Mononuclear cell (primary cell): ENCODE data around the gene KCTD8. TPM values are rescaled to one million over a fixed set of nuclear protein-coding genes. Genes with fewer than 3 reads are reported as not detected.
"Not testable (repeated sequence)": the region's sequence is repeated elsewhere in the genome, so short reads cannot be mapped to it uniquely, and the experiment has no call there.

Experiments used
- H3K27me3 ChIP-seq: 2 replicates; pipeline ENCODE4 v1.6.0; 2011; ENCODE audit warnings: low read length, control low read depth; ENCODE audit not compliant: insufficient read depth
- H3K4me1 ChIP-seq: 2 replicates; pipeline ENCODE4 v1.5.1; 2011; ENCODE audit warnings: mild to moderate bottlenecking, low read length, control low read depth; ENCODE audit not compliant: insufficient read depth
- H3K4me3 ChIP-seq: 2 replicates; pipeline ENCODE4 v1.5.1; 2011; ENCODE audit warnings: mild to moderate bottlenecking, low read length, moderate library complexity
- H3K9me3 ChIP-seq: 2 replicates; pipeline ENCODE4 v1.5.1; 2011; ENCODE audit warnings: low read depth, mild to moderate bottlenecking, control low read depth, low read length
- total RNA-seq: library from RNA; depleted of rRNA; stranded (reverse); fragments of >200 nt; gene quantifications from one replicate; pipeline ENCODE4 v1.2.3, GENCODE V29; 2012

KCTD8 gene
- total RNA-seq, 1 donor = not detected

GRCh38 chr4:44235897-44236296, 212.7 kb downstream of the KCTD8 start:
- no peak overlapping the region for H3K4me3 ChIP-seq
- H3K9me3 ChIP-seq = no peaks in the 10 kb centered on the region
- H3K27me3 ChIP-seq = no peaks in the 10 kb centered on the region
- no peaks in the 10 kb centered on the region for H3K4me1 ChIP-seq

- no peaks in the 10 kb centered on the region for H3K4me1 ChIP-seq
- no peaks in the 10 kb centered on the region for H3K27me3 ChIP-seq
- no peak overlapping the region for H3K4me3 ChIP-seq
- H3K9me3 ChIP-seq = no peaks in the 10 kb centered on the region
These were observed 216.3 kb downstream of the KCTD8 start for GRCh38 chr4:44232262-44232661.

- Histone ChIP-seq H3K4me3 (no peak overlapping the region), H3K27me3 (no peaks in the 10 kb centered on the region), H3K4me1 (no peaks in the 10 kb centered on the region), H3K9me3 (no peaks in the 10 kb centered on the region)
These were observed 217.6 kb downstream of the KCTD8 start for GRCh38 chr4:44231006-44231405.

GRCh38 chr4:44228326-44228725, 220.3 kb downstream of the KCTD8 start:
- no peaks in the 10 kb centered on the region for H3K4me1 ChIP-seq
- H3K4me3 ChIP-seq = no peak overlapping the region
- H3K27me3 ChIP-seq = no peaks in the 10 kb centered on the region
- H3K9me3 ChIP-seq = no peaks in the 10 kb centered on the region

- Histone ChIP-seq H3K4me3 (no peak overlapping the region), H3K27me3 (no peaks in the 10 kb centered on the region), H3K9me3 (no peaks in the 10 kb centered on the region), H3K4me1 (no peaks in the 10 kb centered on the region)
These were observed 227.2 kb downstream of the KCTD8 start for GRCh38 chr4:44221407-44221806.

GRCh38 chr4:44210750-44211149, 237.9 kb downstream of the KCTD8 start:
- Histone ChIP-seq H3K4me1 (no peaks in the 10 kb centered on the region), H3K9me3 (no peaks in the 10 kb centered on the region), H3K27me3 (no peaks in the 10 kb centered on the region), H3K4me3 (no peak overlapping the region)

- H3K27me3 ChIP-seq = no peaks in the 10 kb centered on the region
- no peak overlapping the region for H3K4me3 ChIP-seq
- no peaks in the 10 kb centered on the region for H3K9me3 ChIP-seq
- H3K4me1 ChIP-seq = no peaks in the 10 kb centered on the region
These were observed 251.8 kb downstream of the KCTD8 start for GRCh38 chr4:44196796-44197195.

- Histone ChIP-seq H3K4me1 (no peaks in the 10 kb centered on the region), H3K4me3 (no peak overlapping the region), H3K9me3 (no peaks in the 10 kb centered on the region), H3K27me3 (no peaks in the 10 kb centered on the region)
These were observed 254.2 kb downstream of the KCTD8 start for GRCh38 chr4:44194365-44194764.

- H3K4me3 ChIP-seq = no peak overlapping the region
- H3K27me3 ChIP-seq = no peaks in the 10 kb centered on the region
- no peaks in the 10 kb centered on the region for H3K4me1 ChIP-seq
- H3K9me3 ChIP-seq = no peaks in the 10 kb centered on the region
These were observed 261.8 kb downstream of the KCTD8 start for GRCh38 chr4:44186850-44187246.

GRCh38 chr4:44186096-44186849, 262.3 kb downstream of the KCTD8 start:
- Histone ChIP-seq H3K9me3 (no peaks in the 10 kb centered on the region), H3K27me3 (no peaks in the 10 kb centered on the region), H3K4me1 (no peaks in the 10 kb centered on the region), H3K4me3 (no peak overlapping the region)

- H3K9me3 ChIP-seq, H3K4me1 ChIP-seq, H3K27me3 ChIP-seq, H3K4me3 ChIP-seq: not testable (repeated sequence)
These were observed 266.9 kb downstream of the KCTD8 start for GRCh38 chr4:44181491-44182349.

- not testable (repeated sequence) for H3K4me3 ChIP-seq, H3K27me3 ChIP-seq, H3K4me1 ChIP-seq, H3K9me3 ChIP-seq
These were observed 280.8 kb downstream of the KCTD8 start for GRCh38 chr4:44167766-44168165.

- H3K27me3 ChIP-seq = no peaks in the 10 kb centered on the region
- H3K4me1 ChIP-seq = no peaks in the 10 kb centered on the region
- H3K4me3 ChIP-seq = no peak overlapping the region
- no peaks in the 10 kb centered on the region for H3K9me3 ChIP-seq
These were observed 282.7 kb downstream of the KCTD8 start for GRCh38 chr4:44165938-44166337.

GRCh38 chr4:44162538-44163270, 285.9 kb downstream of the KCTD8 start:
- H3K4me1 ChIP-seq = no peaks in the 10 kb centered on the region
- no peaks in the 10 kb centered on the region for H3K9me3 ChIP-seq
- H3K4me3 ChIP-seq = no peak overlapping the region
- no peaks in the 10 kb centered on the region for H3K27me3 ChIP-seq

GRCh38 chr4:44161756-44162155, 286.9 kb downstream of the KCTD8 start:
- Histone ChIP-seq H3K9me3 (no peaks in the 10 kb centered on the region), H3K4me1 (no peaks in the 10 kb centered on the region), H3K27me3 (no peaks in the 10 kb centered on the region), H3K4me3 (no peak overlapping the region)
